Activated CD4-positive, alpha-beta T cell treated with anti-CD3 and anti-CD28 coated beads, Interleukin-2, Interleukin-6, amounts not matched to agents 100 ng/mL and 50 ng/mL, durations not matched to agents 16 hours and 8 hours (primary cell): Measurements from ENCODE around the gene CORO2A.
A peak's percentile ranks its signal among the peaks of the same experiment; 100 is the strongest.
"Not testable (repeated sequence)": the region's sequence is repeated elsewhere in the genome, so short reads cannot be mapped to it uniquely, and the experiment has no call there.

Experiments used
- DNase-seq: peaks from one replicate; pipeline ENCODE4 v3.0.0-alpha.2; 2020

Gene CORO2A

DNA sequence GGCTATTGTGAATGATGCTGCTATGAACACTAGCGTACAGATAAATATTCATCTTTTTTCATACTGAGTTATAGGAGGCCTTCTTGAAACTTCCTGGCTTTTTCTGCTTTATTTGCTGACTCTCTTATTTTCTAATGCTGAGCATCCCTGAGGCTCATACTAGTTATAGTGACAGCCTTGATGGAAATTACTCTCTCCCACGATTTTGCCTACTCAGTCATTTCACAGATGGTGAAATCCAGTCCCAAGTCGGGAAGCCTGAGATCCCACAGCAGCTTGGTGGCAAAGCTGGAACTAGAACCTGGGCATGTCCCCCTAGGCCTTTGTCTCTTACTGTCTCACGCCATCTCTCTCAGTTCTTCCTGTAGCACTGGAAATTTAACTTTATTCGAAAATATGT lies 113.5 kb downstream of the CORO2A start:
- no peak for DNase-seq

DNA sequence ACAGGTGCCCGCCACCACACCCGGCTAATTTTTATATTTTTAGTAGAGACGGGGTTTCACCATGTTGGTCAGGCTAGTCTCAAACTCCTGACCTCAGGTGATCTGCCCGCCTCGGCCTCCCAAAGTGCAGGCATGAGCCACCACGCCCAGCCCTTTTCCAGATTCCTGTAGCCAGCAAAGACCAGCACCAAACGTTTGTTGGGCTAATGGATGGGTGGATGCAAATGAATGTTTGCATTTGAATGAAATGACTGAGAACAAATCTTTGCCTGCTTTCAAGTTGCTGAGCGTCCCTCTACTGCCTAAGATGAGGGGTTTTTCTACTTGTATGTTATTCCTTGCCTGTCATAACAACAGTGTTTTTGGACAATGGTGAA lies 115.9 kb downstream of the CORO2A start:
- DNase-seq: not testable (repeated sequence)

DNA sequence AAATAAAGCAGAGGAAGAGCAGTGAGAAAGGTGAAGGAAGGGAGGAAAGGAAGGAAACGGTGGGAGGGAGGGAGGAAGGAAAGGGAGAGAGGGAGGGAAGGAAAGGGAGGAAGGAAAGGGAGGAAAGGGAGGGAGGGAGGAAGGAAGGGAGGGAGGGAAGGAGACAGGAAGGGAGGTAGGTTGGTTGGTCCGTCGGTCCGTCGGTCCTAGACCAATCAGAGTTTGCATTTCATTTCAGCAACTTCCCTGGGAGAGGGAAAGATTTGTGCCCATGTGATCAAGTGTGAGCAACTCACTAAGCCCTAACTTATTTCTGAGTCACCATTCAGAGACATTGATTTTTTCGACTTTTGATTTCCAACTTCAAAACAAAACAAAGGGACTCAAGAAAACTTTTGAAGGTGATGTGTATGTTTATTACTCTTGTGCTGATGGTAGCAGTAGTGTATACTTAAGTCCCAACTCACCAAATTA lies 117.1 kb downstream of the CORO2A start:
- peak; percentile 58 for DNase-seq

DNA sequence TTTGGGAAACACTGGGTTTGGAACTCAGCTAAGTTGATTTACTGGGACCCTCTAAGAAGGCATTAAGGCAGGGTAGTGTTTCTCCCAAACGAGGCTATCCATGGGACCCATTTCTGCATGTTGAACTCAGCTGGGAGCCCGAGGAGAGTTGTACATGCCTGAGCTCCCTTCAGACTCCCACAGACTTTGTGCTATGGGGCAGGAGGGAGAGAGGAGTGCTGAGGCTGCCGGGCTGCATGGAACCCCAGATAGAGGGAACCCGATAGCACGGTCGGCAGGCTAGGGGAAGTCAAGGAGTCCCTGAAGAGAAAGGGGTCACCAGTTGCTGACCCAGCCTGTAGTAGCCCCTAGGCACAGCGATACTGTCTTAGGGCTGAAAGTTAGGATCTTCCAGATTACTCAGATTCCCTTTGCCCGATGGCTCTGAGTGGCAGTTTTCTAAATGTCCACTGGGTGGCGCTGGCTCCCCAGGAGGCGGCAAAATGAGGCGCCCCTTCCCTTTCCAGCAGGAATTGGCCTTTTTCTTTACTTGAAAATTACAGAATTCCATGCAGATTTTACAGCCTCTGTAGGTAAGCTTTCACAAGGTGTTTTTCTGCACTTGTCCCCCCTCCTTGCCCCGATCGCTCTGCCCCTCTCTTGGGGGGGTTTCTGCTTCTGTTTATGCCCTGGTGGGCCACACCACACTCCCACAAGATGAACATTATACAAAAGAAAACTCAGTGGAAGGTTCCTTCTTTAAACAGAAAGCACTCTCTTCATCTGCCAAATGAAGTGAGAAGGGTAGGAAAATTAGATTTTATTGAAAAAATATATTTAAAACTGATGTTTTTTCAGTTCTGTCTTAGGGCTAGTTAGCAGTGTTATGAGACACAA lies 118.1 kb downstream of the CORO2A start:
- DNase-seq: peak; percentile 77

DNA sequence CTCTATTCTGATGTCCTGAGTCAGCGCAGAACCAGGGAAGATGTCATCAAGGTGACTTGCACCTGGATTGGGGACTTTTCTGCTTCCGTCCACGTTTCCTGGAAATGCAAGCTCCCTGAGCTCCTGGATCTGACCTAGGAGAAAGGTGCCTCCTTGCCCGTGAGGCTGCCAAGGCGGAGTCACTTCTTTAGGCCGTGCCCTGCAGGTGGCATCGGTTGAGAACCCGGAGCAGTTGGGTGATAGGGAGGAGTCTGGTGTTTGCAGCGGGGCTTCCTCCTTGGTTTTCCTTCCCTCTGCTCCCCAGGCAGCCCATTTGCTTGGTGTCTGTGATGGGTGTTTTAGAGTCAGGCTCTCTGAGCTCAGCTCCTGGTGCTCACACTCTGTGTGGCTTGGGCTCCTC lies 120.7 kb downstream of the CORO2A start:
- DNase-seq: no peak
